ENCODE data around the gene IFT20. TPM values are rescaled to one million over a fixed set of nuclear protein-coding genes. Genes with fewer than 3 reads are reported as not detected.

IFT20 gene
- total and polyA plus RNA-seq, 2 donors from 2014 or later, result 37.5 to 52.6 TPM

DNA sequence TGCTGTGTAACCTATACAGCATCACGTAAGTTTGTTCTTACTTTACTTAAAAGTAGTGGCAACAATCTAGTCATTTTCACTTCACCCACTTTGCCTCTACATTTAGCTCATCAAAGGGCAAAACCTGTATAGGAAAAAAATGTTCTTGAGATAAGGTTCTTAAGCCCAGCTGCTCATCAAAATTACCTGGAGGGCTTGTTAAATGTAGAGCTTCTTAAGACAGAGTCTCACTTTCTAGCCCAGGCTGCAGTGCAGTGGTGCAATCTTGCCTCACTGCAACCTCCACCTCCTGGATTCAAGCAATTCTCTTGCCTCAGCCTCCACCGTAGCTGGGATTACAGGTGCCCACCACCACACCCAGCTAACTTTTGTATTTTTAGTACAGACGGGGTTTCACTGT, 54.4 kb downstream of the IFT20 start:
- no peak for FAIRE-seq
- H3K9ac ChIP-seq (ENCODE audit: low read length in 3 of 3), result no peak overlapping the region
- intact Hi-C loops (cut with DNase I), result no loop called here
- H3K4me3 ChIP-seq (ENCODE audit: low read length in 3 of 3), result no peak overlapping the region
- no peaks in the 10 kb centered on the region for H3K9me3 ChIP-seq (ENCODE audit: control insufficient read depth in 2 of 3, insufficient read depth in 1 of 3, low read length in 3 of 3)
- no peak for TF ChIP-seq CTCF (IDR thresholded peaks at IDR 0.05; ENCODE audit: borderline replicate concordance, extremely low read depth, insufficient read depth)
- no peaks in the 10 kb centered on the region for H3K27me3 ChIP-seq (ENCODE audit: control insufficient read depth, insufficient read depth, low read length)
- H3K27ac ChIP-seq (ENCODE audit: low read depth in 2 of 2, low read length in 2 of 2), result no peak overlapping the region
- H3K4me1 ChIP-seq (ENCODE audit: control insufficient read depth in 2 of 3, insufficient read depth in 2 of 3, low read depth in 1 of 3, low read length in 3 of 3), result no peaks in the 10 kb centered on the region
- H3K36me3 ChIP-seq (ENCODE audit: control insufficient read depth in 2 of 3, insufficient read depth in 3 of 3, low read length in 3 of 3), result no peaks in the 10 kb centered on the region
- DNase-seq, result no peak

DNA sequence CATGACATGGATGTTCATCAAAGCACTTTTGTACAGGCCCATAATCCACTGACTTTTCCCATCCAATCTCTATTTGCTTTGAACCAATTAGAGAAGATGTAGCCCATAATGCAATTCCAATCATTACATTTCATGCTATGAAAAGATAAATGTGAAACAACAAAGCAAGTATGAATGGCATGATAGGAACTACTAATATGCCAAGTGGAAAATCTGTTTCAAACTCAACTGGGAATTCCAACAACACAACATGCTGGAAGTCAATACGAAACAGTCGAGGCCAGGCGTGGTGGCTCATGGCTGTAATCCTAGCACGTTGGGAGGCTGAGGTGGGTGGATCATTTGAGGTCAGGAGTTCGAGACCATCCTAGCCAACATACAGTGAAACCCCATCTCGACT, 55.9 kb downstream of the IFT20 start:
- TF ChIP-seq CTCF (IDR thresholded peaks at IDR 0.05; ENCODE audit: borderline replicate concordance, extremely low read depth, insufficient read depth), result no peak
- DNase-seq (no peak), FAIRE-seq (no peak)
- Histone ChIP-seq H3K4me3 (ENCODE audit: low read length in 3 of 3) (no peak overlapping the region), H3K4me1 (ENCODE audit: control insufficient read depth in 2 of 3, insufficient read depth in 2 of 3, low read depth in 1 of 3, low read length in 3 of 3) (no peaks in the 10 kb centered on the region), H3K27ac (ENCODE audit: low read depth in 2 of 2, low read length in 2 of 2) (no peak overlapping the region), H3K27me3 (ENCODE audit: control insufficient read depth, insufficient read depth, low read length) (no peaks in the 10 kb centered on the region), H3K9me3 (ENCODE audit: control insufficient read depth in 2 of 3, insufficient read depth in 1 of 3, low read length in 3 of 3) (no peaks in the 10 kb centered on the region), H3K9ac (ENCODE audit: low read length in 3 of 3) (no peak overlapping the region), H3K36me3 (ENCODE audit: control insufficient read depth in 2 of 3, insufficient read depth in 3 of 3, low read length in 3 of 3) (no peaks in the 10 kb centered on the region)
- intact Hi-C loops (cut with DNase I), result no loop called here

Small RNA genes lying within 50 kb of the gene (microRNA-seq; reads per million reads assigned to microRNA genes)
- not detected for gene MIR4723

Other genes starting within 250 kb of the IFT20 start
- gene TMEM97, start 16.3 kb downstream of the IFT20 start, total RNA-seq, result 11.6 TPM
- 10.2 TPM for gene TMEM97, start 16.3 kb downstream of the IFT20 start, polyA plus RNA-seq (ENCODE audit: insufficient read depth, low read depth, low replicate concordance)
- 83.9 TPM for gene TNFAIP1, start 289 bp upstream of the IFT20 start, total RNA-seq
- 28.9 TPM for gene TNFAIP1, start 289 bp upstream of the IFT20 start, polyA plus RNA-seq (ENCODE audit: insufficient read depth, low read depth, low replicate concordance)
- gene POLDIP2, start 22.1 kb upstream of the IFT20 start, total RNA-seq, result 84.9 TPM
- 174 TPM for gene POLDIP2, start 22.1 kb upstream of the IFT20 start, polyA plus RNA-seq (ENCODE audit: insufficient read depth, low read depth, low replicate concordance)
- gene SEBOX, start 29.7 kb upstream of the IFT20 start, total RNA-seq, result not detected
- not detected for gene SEBOX, start 29.7 kb upstream of the IFT20 start, polyA plus RNA-seq (ENCODE audit: insufficient read depth, low read depth, low replicate concordance)
- gene VTN, start 34.8 kb upstream of the IFT20 start, total RNA-seq, result 0.98 TPM
- gene VTN, start 34.8 kb upstream of the IFT20 start, polyA plus RNA-seq (ENCODE audit: insufficient read depth, low read depth, low replicate concordance), result 3.5 TPM
- 23.8 TPM for gene SARM1, start 36.2 kb upstream of the IFT20 start, total RNA-seq
- 10.4 TPM for gene SARM1, start 36.2 kb upstream of the IFT20 start, polyA plus RNA-seq (ENCODE audit: insufficient read depth, low read depth, low replicate concordance)
- 14.7 TPM for gene SLC46A1, start 70.7 kb upstream of the IFT20 start, total RNA-seq
- 9.7 TPM for gene SLC46A1, start 70.7 kb upstream of the IFT20 start, polyA plus RNA-seq (ENCODE audit: insufficient read depth, low read depth, low replicate concordance)
- 1.1 TPM for gene SLC13A2, start 138.2 kb upstream of the IFT20 start, total RNA-seq
- 69.0 TPM for gene SLC13A2, start 138.2 kb upstream of the IFT20 start, polyA plus RNA-seq (ENCODE audit: insufficient read depth, low read depth, low replicate concordance)
- gene FOXN1, start 170.9 kb upstream of the IFT20 start, total RNA-seq, result not detected
- gene FOXN1, start 170.9 kb upstream of the IFT20 start, polyA plus RNA-seq (ENCODE audit: insufficient read depth, low read depth, low replicate concordance), result not detected
- gene UNC119, start 217.2 kb upstream of the IFT20 start, total RNA-seq, result 19.0 TPM
- gene UNC119, start 217.2 kb upstream of the IFT20 start, polyA plus RNA-seq (ENCODE audit: insufficient read depth, low read depth, low replicate concordance), result 60.7 TPM
- gene PIGS, start 236.1 kb upstream of the IFT20 start, total RNA-seq, result 75.0 TPM
- gene PIGS, start 236.1 kb upstream of the IFT20 start, polyA plus RNA-seq (ENCODE audit: insufficient read depth, low read depth, low replicate concordance), result 60.6 TPM
- gene ALDOC, start 241.4 kb upstream of the IFT20 start, total RNA-seq, result 7.1 TPM
- 21.9 TPM for gene ALDOC, start 241.4 kb upstream of the IFT20 start, polyA plus RNA-seq (ENCODE audit: insufficient read depth, low read depth, low replicate concordance)

All from kidney (tissue), 14 donors.